NCI-H2081 treated with DMSO at 0.1 percent for 48 hours (cell line): ENCODE measurements around the gene SOX6.
"Not testable (repeated sequence)": the region's sequence is repeated elsewhere in the genome, so short reads cannot be mapped to it uniquely, and the experiment has no call there.

ENCODE experiments used
- DNase-seq: peaks from one replicate; lab custom pipeline; 2025; lab: John Stamatoyannopoulos, UW

The SOX6 gene

GRCh38 chr11:16096336-16096735, 260.0 kb downstream of the SOX6 start:
- no peak for DNase-seq

DNA sequence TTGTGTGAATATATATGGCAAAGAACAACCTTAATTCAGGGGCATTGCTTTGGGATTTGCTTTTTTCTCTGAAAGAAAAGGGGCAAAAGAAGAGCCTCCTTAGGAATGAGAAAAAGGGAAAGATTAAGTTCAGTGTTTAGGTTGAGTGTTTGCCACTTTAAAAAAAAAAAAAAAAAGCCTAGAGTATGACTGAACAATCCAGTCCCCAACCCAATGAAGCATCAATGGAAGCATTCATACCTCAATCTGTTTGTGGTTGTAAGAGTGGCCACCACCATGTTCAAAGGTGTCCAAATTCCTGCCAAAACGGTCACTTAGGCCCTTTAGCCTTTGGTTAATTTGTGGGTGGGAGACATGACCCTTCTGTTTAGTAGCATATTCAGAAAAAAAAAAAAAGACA, 260.6 kb downstream of the SOX6 start:
- DNase-seq, result no peak

DNA sequence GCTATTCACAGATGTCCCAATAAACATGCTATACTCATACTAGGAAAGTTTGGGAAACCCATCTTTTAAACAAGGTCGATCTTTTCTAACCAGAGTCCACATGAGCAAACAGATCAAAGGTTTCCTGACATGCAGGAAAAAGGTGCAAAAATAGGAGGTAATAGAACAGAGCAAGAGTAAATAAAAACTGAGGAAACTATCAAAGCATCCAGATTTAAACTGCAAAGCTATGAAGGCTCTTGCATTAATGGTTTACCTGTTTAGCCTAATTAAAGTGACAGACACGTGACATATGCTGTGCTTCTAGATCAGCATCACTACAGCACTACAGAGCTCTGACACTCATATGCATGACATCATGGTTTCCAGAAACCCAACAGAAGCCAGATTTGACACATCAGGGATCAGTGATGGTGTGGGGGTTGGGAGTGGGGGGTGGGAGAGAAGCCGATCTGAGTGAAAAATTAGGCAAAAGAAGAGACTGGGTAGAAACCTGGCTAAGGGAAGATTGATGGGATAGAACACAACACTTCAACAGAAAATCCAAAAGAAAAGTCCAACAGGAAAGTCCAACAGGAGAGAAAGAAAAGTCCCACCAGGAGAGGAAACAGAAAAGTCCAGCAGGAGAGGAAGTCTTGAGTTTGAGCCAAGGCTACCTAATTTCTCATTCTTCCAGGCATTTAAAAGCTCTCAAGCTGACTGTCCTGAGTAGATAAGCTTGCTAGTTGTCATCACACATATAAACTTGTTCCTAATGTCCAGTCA, 262.3 kb downstream of the SOX6 start:
- DNase-seq, result no peak

DNA sequence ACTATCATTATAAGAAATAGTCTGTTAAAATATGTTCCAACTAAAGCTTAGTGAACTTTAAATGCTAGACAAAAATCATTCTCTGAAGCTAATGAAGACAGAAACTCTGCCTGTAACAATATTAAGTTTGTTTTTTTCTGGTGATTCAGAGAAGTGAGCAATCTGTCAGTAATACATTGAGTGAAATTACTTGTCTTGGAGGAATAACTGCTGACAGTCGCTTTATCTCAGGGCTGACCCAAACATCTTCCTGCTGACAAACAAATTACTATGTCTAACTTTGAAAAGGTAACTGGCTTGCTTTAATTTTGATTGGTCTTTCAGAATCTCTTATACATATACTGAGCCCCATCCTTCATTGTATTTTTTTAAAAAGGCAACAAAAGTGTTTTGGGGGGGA, 264.5 kb downstream of the SOX6 start:
- no peak for DNase-seq

GRCh38 chr11:16089481-16089880, 266.9 kb downstream of the SOX6 start:
- DNase-seq, result no peak

DNA sequence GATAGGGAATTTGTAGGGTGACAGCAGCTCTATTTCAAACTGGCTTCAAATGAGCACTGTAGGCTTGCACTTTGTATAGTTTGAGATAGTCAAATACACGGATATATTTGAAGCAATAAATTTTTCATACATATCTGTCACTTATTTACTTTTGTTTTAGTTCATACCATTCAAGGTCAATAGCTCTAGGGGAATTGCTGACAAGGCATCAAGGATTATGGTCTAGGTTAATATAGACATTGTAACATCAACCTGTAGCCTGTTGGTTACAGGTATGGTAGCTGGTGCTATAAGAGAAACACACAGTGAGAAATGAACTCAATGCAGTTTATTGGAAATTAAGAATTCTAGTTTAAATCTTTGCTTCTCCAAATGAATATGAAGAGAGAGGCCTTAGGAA, 267.6 kb downstream of the SOX6 start:
- no peak for DNase-seq

DNA sequence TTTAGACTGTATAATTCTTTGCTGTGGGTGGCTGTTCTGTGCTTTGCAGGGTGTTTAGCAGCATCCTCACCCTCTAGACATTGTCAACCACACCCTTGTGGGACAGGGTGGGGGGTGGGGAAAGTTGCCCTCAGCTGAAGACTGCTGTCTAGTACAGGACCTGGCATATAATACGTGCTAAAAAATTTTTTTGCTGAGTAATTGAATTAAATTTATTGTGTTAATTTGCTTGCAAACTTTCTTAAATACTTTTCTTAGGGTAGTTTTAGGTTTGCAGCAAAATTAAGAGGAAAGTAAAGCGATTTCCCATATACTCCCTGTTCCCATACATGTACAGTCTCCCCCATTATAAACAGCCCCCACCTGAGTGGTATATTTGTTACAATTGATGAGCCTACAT, 268.5 kb downstream of the SOX6 start:
- no peak for DNase-seq

GRCh38 chr11:16086229-16086819, 270.0 kb downstream of the SOX6 start:
- no peak for DNase-seq

- DNase-seq, result peak; percentile 46
These were observed 274.0 kb downstream of the SOX6 start for GRCh38 chr11:16082095-16083055.

- DNase-seq, result no peak
These were observed 274.8 kb downstream of the SOX6 start for GRCh38 chr11:16081382-16082094.

DNA sequence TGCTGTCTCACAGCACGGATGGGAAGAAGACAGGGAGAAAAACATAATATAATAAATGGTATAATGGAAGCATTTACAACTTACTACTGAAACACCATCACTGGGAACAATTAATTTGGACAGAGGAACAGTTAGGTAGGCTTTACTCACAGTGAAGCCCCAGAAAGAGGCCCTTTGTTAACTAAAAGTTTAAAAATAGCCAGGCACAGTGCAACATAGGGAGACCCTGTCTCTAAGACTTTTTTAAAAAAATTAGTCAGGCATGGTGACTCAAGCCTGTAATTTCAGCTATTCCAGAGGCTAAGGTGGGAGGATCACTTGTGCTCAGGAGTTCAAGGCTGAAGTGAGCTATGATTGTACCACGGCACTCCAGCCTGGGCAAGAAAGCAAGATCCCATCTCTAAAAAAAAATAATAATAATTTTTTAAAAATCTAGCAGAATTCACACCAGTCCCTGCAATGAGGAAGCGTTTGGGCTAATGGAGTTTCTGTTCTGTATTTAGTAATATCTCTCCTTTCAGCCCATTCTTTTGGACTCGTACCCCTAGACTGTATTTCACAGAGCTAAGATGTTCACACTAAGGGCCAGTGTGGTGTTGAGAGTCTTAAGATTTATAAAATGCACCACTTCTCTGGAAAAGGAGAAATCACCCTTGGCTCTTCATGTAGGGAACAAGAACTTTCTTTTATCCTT, 275.5 kb downstream of the SOX6 start:
- DNase-seq, result no peak

GRCh38 chr11:16078936-16079335, 277.4 kb downstream of the SOX6 start:
- DNase-seq, result no peak

- no peak for DNase-seq
These were observed 285.8 kb downstream of the SOX6 start for GRCh38 chr11:16070573-16070972.

GRCh38 chr11:16067268-16067667, 289.1 kb downstream of the SOX6 start:
- DNase-seq, result not testable (repeated sequence)

DNA sequence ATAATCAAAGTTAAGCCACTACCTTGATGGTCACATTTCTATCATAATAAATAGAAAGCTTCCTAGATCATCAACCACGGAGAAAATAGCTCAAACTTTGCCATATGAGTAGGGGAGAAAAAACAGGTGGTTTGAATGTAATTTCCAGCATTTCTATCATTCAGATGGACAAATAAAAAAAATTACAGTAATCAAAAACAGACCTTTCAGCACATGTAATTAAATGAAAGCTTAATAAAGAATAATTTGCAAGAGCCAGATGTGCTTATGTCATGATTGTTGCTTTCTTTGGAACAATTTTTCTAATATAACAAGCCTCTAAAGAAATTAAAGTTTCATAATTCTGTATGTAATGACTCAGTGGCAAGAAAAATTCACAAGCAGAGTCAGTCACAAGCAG, 297.0 kb downstream of the SOX6 start:
- DNase-seq, result no peak

DNA sequence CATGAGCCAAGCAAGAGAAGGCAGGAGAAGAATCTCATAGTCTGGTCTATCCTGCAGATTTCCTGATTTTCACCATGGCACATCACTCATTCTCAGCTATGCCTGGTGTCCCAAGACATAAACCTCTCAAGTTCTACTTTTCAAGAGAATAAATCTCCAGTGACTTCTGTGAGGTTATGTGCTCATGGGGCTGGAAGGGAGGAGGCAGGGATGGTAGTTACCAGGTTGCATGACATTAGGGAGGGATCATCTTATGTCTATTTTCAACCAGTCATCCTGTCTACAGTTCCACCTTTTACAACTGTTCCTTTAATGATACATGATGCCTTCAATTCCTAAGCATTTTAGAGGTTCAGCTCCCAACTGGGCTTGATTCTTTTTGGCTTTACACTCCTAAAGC, 297.7 kb downstream of the SOX6 start:
- no peak for DNase-seq

DNA sequence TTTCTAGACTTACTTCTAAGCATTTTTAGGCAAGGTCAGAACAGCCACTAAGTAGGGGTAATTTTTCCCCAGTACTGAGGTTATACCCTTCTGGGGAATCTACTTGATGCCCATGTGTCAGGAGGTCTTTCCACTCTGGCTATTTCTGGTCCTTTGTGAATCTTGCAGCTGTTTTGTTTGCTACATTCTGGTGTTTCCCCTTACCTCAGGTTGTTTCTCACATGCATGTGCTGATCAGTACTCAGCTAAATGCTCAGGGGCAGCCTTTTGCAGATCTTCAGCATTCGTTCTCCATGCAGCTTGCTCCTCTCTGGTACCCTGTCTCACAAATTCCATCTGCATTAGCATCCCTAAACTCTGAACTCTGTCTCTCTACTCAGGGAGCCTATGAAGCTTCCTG, 303.6 kb downstream of the SOX6 start:
- DNase-seq, result no peak

DNA sequence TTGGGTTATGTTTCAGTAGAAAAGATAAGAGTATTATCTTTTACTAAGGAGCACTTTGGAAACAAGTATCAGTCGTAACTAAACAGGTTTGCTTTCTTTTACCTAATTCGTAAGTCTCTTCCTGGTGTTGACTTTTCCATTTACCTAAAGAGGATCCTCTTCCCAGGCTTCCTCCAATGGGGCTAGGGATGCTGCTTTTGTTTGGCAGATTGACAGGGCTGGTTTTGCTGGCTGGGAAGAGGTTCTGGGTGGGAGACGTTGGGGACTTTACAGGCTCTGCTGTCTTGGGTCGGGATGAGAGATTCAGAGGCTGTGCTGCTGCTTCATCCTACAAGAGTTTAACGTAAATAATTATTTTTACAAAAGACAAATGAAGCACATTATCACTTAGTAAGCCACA, 306.7 kb downstream of the SOX6 start:
- no peak for DNase-seq

DNA sequence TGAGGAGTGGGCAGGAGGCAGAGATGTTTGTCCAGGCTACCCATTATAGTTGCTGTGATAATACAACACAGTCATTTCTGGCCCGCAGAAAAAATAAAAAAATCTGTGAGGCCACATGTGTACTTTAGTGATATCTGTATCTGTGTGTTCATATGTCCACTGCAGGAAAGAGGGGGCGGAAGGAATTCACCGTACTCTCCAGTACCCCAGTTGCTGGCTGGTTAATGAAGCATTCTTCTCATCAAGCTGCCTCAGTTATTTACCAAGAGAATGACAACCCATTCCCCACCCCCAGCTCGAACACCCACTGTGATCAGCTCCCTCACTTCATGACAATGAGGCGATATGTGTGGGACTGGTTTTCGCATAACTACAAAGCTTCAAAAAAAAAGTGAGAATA, 309.3 kb downstream of the SOX6 start:
- no peak for DNase-seq

DNA sequence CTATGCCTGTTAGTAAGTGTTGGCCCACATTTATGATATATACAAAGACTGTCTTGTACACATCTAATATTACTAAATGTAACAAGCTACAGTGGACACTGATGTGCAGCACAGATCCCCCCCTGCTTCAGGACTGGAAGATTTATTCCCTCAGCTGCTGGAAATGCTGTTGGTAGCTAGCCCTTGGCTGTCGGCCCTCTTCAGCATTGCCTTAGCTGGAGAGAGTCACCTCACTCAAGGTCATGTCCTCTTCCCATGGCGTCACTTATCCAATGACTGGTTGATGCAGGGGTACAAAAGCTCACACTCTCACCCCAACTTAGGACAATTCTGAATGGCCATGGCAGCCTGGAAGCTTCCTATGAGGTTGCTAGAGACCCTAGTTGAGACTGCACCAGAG, 312.7 kb downstream of the SOX6 start:
- no peak for DNase-seq

GRCh38 chr11:16041207-16041606, 315.1 kb downstream of the SOX6 start:
- no peak for DNase-seq

- DNase-seq, result no peak
These were observed 316.2 kb downstream of the SOX6 start for GRCh38 chr11:16040151-16040550.
